Measurements from ENCODE around the gene TBC1D4. TPM values are rescaled to one million over a fixed set of nuclear protein-coding genes. Genes with fewer than 3 reads are reported as not detected.

TBC1D4 gene
- total RNA-seq, 1 experiment from 2014 or later: 0.78 TPM

GRCh38 chr13:75404726-75405125, 77.2 kb downstream of the TBC1D4 start:
- in situ Hi-C loops (cut with HindIII; ENCODE audit: low sequenced_read_pairs): no loop called here

GRCh38 chr13:75402787-75403186, 79.2 kb downstream of the TBC1D4 start:
- in situ Hi-C loops (cut with HindIII; ENCODE audit: low sequenced_read_pairs): no loop called here
- no peak for DNase-seq (ENCODE audit: low spot score)

More at GRCh38 chr13:75404726-75405125, 77.2 kb downstream of the TBC1D4 start:
- DNase-seq (ENCODE audit: low spot score): no peak

- in situ Hi-C loops (cut with HindIII; ENCODE audit: low sequenced_read_pairs): no loop called here
- no peak for DNase-seq (ENCODE audit: low spot score)
Observed at GRCh38 chr13:75400775-75401174, 81.2 kb downstream of the TBC1D4 start.

- no peak for DNase-seq (ENCODE audit: low spot score)
- in situ Hi-C loops (cut with HindIII; ENCODE audit: low sequenced_read_pairs): no loop called here
Observed at GRCh38 chr13:75399879-75400217, 82.1 kb downstream of the TBC1D4 start.

- DNase-seq (ENCODE audit: low spot score): no peak
- in situ Hi-C loops (cut with HindIII; ENCODE audit: low sequenced_read_pairs): no loop called here
Observed at GRCh38 chr13:75399168-75399878, 82.6 kb downstream of the TBC1D4 start.

- in situ Hi-C loops (cut with HindIII; ENCODE audit: low sequenced_read_pairs): no loop called here
- no peak for DNase-seq (ENCODE audit: low spot score)
Observed at GRCh38 chr13:75398072-75398471, 83.9 kb downstream of the TBC1D4 start.

GRCh38 chr13:75395901-75396300, 86.1 kb downstream of the TBC1D4 start:
- in situ Hi-C loops (cut with HindIII; ENCODE audit: low sequenced_read_pairs): no loop called here
- DNase-seq (ENCODE audit: low spot score): no peak

GRCh38 chr13:75395066-75395465, 86.9 kb downstream of the TBC1D4 start:
- no peak for DNase-seq (ENCODE audit: low spot score)
- in situ Hi-C loops (cut with HindIII; ENCODE audit: low sequenced_read_pairs): no loop called here

GRCh38 chr13:75393839-75394520, 88.0 kb downstream of the TBC1D4 start:
- DNase-seq (ENCODE audit: low spot score): no peak

GRCh38 chr13:75391432-75392100, 90.4 kb downstream of the TBC1D4 start:
- in situ Hi-C loops (cut with HindIII; ENCODE audit: low sequenced_read_pairs): no loop called here
- DNase-seq (ENCODE audit: low spot score): no peak

More at GRCh38 chr13:75393839-75394520, 88.0 kb downstream of the TBC1D4 start:
- in situ Hi-C loops (cut with HindIII; ENCODE audit: low sequenced_read_pairs): no loop called here

- no peak for DNase-seq (ENCODE audit: low spot score)
- in situ Hi-C loops (cut with HindIII; ENCODE audit: low sequenced_read_pairs): no loop called here
Observed at GRCh38 chr13:75390229-75390628, 91.7 kb downstream of the TBC1D4 start.

GRCh38 chr13:75385708-75386083, 96.3 kb downstream of the TBC1D4 start:
- in situ Hi-C loops (cut with HindIII; ENCODE audit: low sequenced_read_pairs): no loop called here
- no peak for DNase-seq (ENCODE audit: low spot score)

GRCh38 chr13:75384879-75385707, 96.9 kb downstream of the TBC1D4 start:
- no peak for DNase-seq (ENCODE audit: low spot score)
- in situ Hi-C loops (cut with HindIII; ENCODE audit: low sequenced_read_pairs): no loop called here

GRCh38 chr13:75383064-75383715, 98.8 kb downstream of the TBC1D4 start:
- in situ Hi-C loops (cut with HindIII; ENCODE audit: low sequenced_read_pairs): no loop called here
- DNase-seq (ENCODE audit: low spot score): no peak

- DNase-seq (ENCODE audit: low spot score): no peak
- in situ Hi-C loops (cut with HindIII; ENCODE audit: low sequenced_read_pairs): no loop called here
Observed at GRCh38 chr13:75378301-75378700, 103.7 kb downstream of the TBC1D4 start.

GRCh38 chr13:75376792-75377402, 105.1 kb downstream of the TBC1D4 start:
- in situ Hi-C loops (cut with HindIII; ENCODE audit: low sequenced_read_pairs): no loop called here
- no peak for DNase-seq (ENCODE audit: low spot score)

- DNase-seq (ENCODE audit: low spot score): no peak
- in situ Hi-C loops (cut with HindIII; ENCODE audit: low sequenced_read_pairs): no loop called here
Observed at GRCh38 chr13:75375329-75375728, 106.6 kb downstream of the TBC1D4 start.

GRCh38 chr13:75373988-75374387, 108.0 kb downstream of the TBC1D4 start:
- no peak for DNase-seq (ENCODE audit: low spot score)
- in situ Hi-C loops (cut with HindIII; ENCODE audit: low sequenced_read_pairs): no loop called here

All from G401 (cell line).